PC-3 (cell line): ENCODE data around the gene WDR82.

Experiments used
- CTCF ChIP-seq: fragments of 300-600 bp; sonication (generic); conservative IDR thresholded peaks from 2 replicates; pipeline ENCODE4 v1.5.1; 2017; ENCODE audit warnings: antibody characterized with exemption, low read depth, mild to moderate bottlenecking, low read length
- EZH2 ChIP-seq: fragments of 300-600 bp; sonication (generic); IDR thresholded peaks from one replicate; pipeline ENCODE4 v1.6.1; 2017; ENCODE audit warnings: antibody characterized with exemption, mild to moderate bottlenecking, low read length; ENCODE audit not compliant: unreplicated experiment

- TF ChIP-seq CTCF (no peak), EZH2 (no peak)
These were observed 49.2 kb upstream of the WDR82 start for GRCh38 chr3:52327486-52328290.
